CD4-positive, alpha-beta T cell (primary cell): ENCODE measurements around the gene GAB1. TPM values are rescaled to one million over a fixed set of nuclear protein-coding genes. Genes with fewer than 3 reads are reported as not detected.

Experiments used
- ATAC-seq: fragments of 200-7000 bp; cut with Tn5 transposase; one replicate; pipeline ENCODE4 v1.10.0; 2022; ENCODE audit warnings: mild to moderate bottlenecking; ENCODE audit not compliant: poor library complexity
- CTCF ChIA-PET: fragments of 350-600 bp; sonication (Branson Sonifier 250); formaldehyde crosslinking; loops from one replicate; lab custom pipeline; 2021; ENCODE audit warnings: antibody characterized with exemption, inconsistent platforms; lab: Charles Lee
- POLR2A ChIA-PET: fragments of 350-600 bp; sonication (Branson Sonifier 250); formaldehyde crosslinking; loops from one replicate; lab custom pipeline; 2021; ENCODE audit warnings: antibody characterized with exemption, inconsistent platforms; lab: Charles Lee
- DNase-seq, 14 experiments: peaks; one replicate each; pipeline ENCODE4 v3.0.0-alpha.2; 2013 to 2020; ENCODE audit warnings: mixed read lengths in 2 of 14
- H3K27ac ChIP-seq, 2 donors: one replicate each; pipeline versions ENCODE4 v1.5.1 to v1.7.0; 2013; ENCODE audit warnings: low read length in 2 of 2, low read depth in 1 of 2, mild to moderate bottlenecking in 1 of 2
- H3K27me3 ChIP-seq, 2 experiments: 1 replicate in 1 of 2; 2 replicates in 1 of 2; pipeline versions ENCODE4 v1.6.1 to v1.7.0; 2013; ENCODE audit warnings: low read length in 2 of 2, control low read depth in 1 of 2, mild to moderate bottlenecking in 1 of 2, moderate library complexity in 1 of 2; ENCODE audit not compliant: insufficient read depth in 2 of 2, control insufficient read depth in 1 of 2
- H3K36me3 ChIP-seq: one replicate; pipeline ENCODE4 v1.6.1; 2013; ENCODE audit warnings: low read length, control low read depth; ENCODE audit not compliant: insufficient read depth
- H3K4me1 ChIP-seq: one replicate; pipeline ENCODE4 v1.6.1; 2013; ENCODE audit warnings: low read length, control low read depth; ENCODE audit not compliant: insufficient read depth
- H3K4me3 ChIP-seq: one replicate; pipeline ENCODE4 v1.5.1; 2013; ENCODE audit warnings: mild to moderate bottlenecking, low read length, moderate library complexity
- H3K9me3 ChIP-seq, 2 experiments: 1 replicate in 1 of 2; 2 replicates in 1 of 2; pipeline versions ENCODE4 v1.6.1 to v1.7.0; 2013; ENCODE audit warnings: low read length in 2 of 2, mild to moderate bottlenecking in 2 of 2, control low read depth in 1 of 2, moderate library complexity in 1 of 2; ENCODE audit not compliant: control insufficient read depth in 1 of 2, insufficient read depth in 1 of 2
- H3K27ac Mint-ChIP-seq: one replicate; pipeline ENCODE4 v1.8.0; 2020; ENCODE audit warnings: mixed read lengths
- H3K27me3 Mint-ChIP-seq: one replicate; pipeline ENCODE4 v1.8.0; 2021; ENCODE audit warnings: mixed read lengths
- H3K36me3 Mint-ChIP-seq: one replicate; pipeline ENCODE4 v1.8.0; 2021; ENCODE audit warnings: low read depth, mixed read lengths
- H3K4me1 Mint-ChIP-seq: one replicate; pipeline ENCODE4 v1.8.0; 2021; ENCODE audit warnings: low read depth, mixed read lengths
- H3K4me3 Mint-ChIP-seq: one replicate; pipeline ENCODE4 v1.8.0; 2020; ENCODE audit warnings: mild to moderate bottlenecking, mixed read lengths
- H3K9me3 Mint-ChIP-seq: one replicate; pipeline ENCODE4 v1.8.0; 2020; ENCODE audit warnings: mixed read lengths
- CTCF ChIP-seq: fragments of 200-600 bp; IDR thresholded peaks from one replicate; pipeline ENCODE4 v1.8.0; 2022; ENCODE audit warnings: antibody characterized with exemption, mild to moderate bottlenecking
- intact Hi-C, 2 experiments: fragments of 100-400 bp; cut with DNase I in 1 of 2; cut with micrococcal nuclease in 1 of 2; formaldehyde crosslinking; loops; one replicate each; pipeline versions ENCODE4 v1.15.1 to v1.9.0; 2023 to 2025; cut with DNase I, micrococcal nuclease
- total RNA-seq, 174 experiments: library from RNA in 2 of 174; stranded (reverse) in 2 of 174; gene quantifications; one replicate each; pipeline ENCODE4 v1.2.3 and lab custom pipeline; 2021 to 2026

GAB1 gene
- total RNA-seq, 2 experiments from 2014 or later, result 0.27 to 0.64 TPM

- POLR2A ChIA-PET, result no interaction called here
- intact Hi-C loops, result no loop called here
- DNase-seq (no peak), ATAC-seq (no peak)
- no peaks in the 10 kb centered on the region for H3K36me3 Mint-ChIP-seq
- H3K4me1 Mint-ChIP-seq, result no peaks in the 10 kb centered on the region
- no peak overlapping the region for H3K27ac Mint-ChIP-seq
- H3K27me3 Mint-ChIP-seq, result no peaks in the 10 kb centered on the region
- H3K27ac ChIP-seq, result no peak overlapping the region
- no peaks in the 10 kb centered on the region for H3K36me3 ChIP-seq
- no peak overlapping the region for H3K4me3 Mint-ChIP-seq
- no peaks in the 10 kb centered on the region for H3K9me3 ChIP-seq
- no peaks in the 10 kb centered on the region for H3K27me3 ChIP-seq
- CTCF ChIA-PET, result no interaction called here
- H3K4me1 ChIP-seq, result no peaks in the 10 kb centered on the region
- no peak overlapping the region for H3K4me3 ChIP-seq
- H3K9me3 Mint-ChIP-seq, result no peaks in the 10 kb centered on the region
- TF ChIP-seq CTCF, result no peak
Measured at GRCh38 chr4:143506031-143506430, 169.4 kb downstream of the GAB1 start.

GRCh38 chr4:143511906-143512305 is 175.2 kb downstream of the GAB1 start:
- DNase-seq (no peak), ATAC-seq (no peak)
- Histone ChIP-seq H3K27me3 (peaks cover 0 to 3% of the 10 kb centered on the region in 2 experiments), H3K36me3 (no peaks in the 10 kb centered on the region), H3K4me1 (peaks cover 11% of the 10 kb centered on the region), H3K27ac (no peak overlapping the region), H3K9me3 (no peaks in the 10 kb centered on the region), H3K4me3 (no peak overlapping the region)
- H3K4me3 Mint-ChIP-seq, result peak overlapping the region; percentile 98
- peak overlapping the region; percentile 99 for H3K27ac Mint-ChIP-seq
- no peaks in the 10 kb centered on the region for H3K9me3 Mint-ChIP-seq
- peaks cover 36% of the 10 kb centered on the region for H3K36me3 Mint-ChIP-seq
- H3K27me3 Mint-ChIP-seq, result no peaks in the 10 kb centered on the region
- CTCF ChIA-PET, result interaction anchor here (1.2 kb wide), 1 partner anchor 47 kb away, joined by 4 read pairs; no protein-coding TSS in a partner anchor
- intact Hi-C loops, result loop anchor here (2.0 to 5.0 kb wide), 3 partner anchors 45 to 327 kb away; partner anchors contain the start of gene USP38 (in 2 of the 2)
- peaks cover 22% of the 10 kb centered on the region for H3K4me1 Mint-ChIP-seq
- POLR2A ChIA-PET, result interaction anchor here (1.0 to 1.9 kb wide), 2 partner anchors 10 to 49 kb away, joined by 3 to 4 read pairs; no protein-coding TSS in a partner anchor
- TF ChIP-seq CTCF, result no peak

GRCh38 chr4:143512978-143513313 is 176.3 kb downstream of the GAB1 start:
- Histone ChIP-seq H3K9me3 (no peaks in the 10 kb centered on the region), H3K27me3 (peaks cover 0 to 3% of the 10 kb centered on the region in 2 experiments), H3K4me3 (peak overlapping the region; percentile 91), H3K4me1 (peaks cover 14% of the 10 kb centered on the region), H3K36me3 (peaks cover 9% of the 10 kb centered on the region), H3K27ac (peak overlapping the region; percentile 98 to 99)
- H3K36me3 Mint-ChIP-seq, result peaks cover 46% of the 10 kb centered on the region
- peak overlapping the region; percentile 98 for H3K4me3 Mint-ChIP-seq
- H3K27ac Mint-ChIP-seq, result peak overlapping the region; percentile 99
- no peak for TF ChIP-seq CTCF
- POLR2A ChIA-PET, result interaction anchor here (2.2 to 2.7 kb wide), 2 partner anchors 13 to 46 kb away, joined by 7 to 12 read pairs; no protein-coding TSS in a partner anchor
- CTCF ChIA-PET, result interaction anchor here (1.2 to 2.2 kb wide), 2 partner anchors 46 kb away, joined by 4 to 11 read pairs; no protein-coding TSS in a partner anchor
- H3K27me3 Mint-ChIP-seq, result no peaks in the 10 kb centered on the region
- H3K4me1 Mint-ChIP-seq, result peaks cover 32% of the 10 kb centered on the region
- peak in 2 of 14 experiments; percentile 90 to 93 for DNase-seq
- peak; percentile 55 for ATAC-seq
- no peaks in the 10 kb centered on the region for H3K9me3 Mint-ChIP-seq
- intact Hi-C loops, result loop anchor here (2.0 to 5.0 kb wide), 3 partner anchors 44 to 328 kb away; partner anchors contain the start of gene USP38 (in 2 of the 2)
